HepG2 (cell line): ENCODE results near the gene HID1. TPM values are rescaled to one million over a fixed set of nuclear protein-coding genes. Genes with fewer than 3 reads are reported as not detected.

Source experiments
- ARID2 ChIP-seq: sonication (generic); formaldehyde crosslinking; IDR thresholded peaks from 2 replicates; pipeline ENCODE4 v1.8.1; 2022; ENCODE audit warnings: mild to moderate bottlenecking, missing genetic modification reagents, borderline replicate concordance
- BHLHE40 ChIP-seq: IDR thresholded peaks from 2 replicates; pipeline ENCODE4 v1.6.1; 2011; ENCODE audit warnings: low read length, improper control_type of control experiment
- CEBPG ChIP-seq: IDR thresholded peaks from 2 replicates; pipeline ENCODE4 v1.6.1; 2016
- EHMT2 ChIP-seq: fragments of 200-600 bp; sonication (generic); IDR thresholded peaks from 2 replicates; pipeline ENCODE4 v1.7.0; 2017; ENCODE audit warnings: antibody characterized with exemption, low read depth, low read length, borderline replicate concordance
- ETV6 ChIP-seq: sonication (generic); formaldehyde crosslinking; conservative IDR thresholded peaks from 2 replicates; pipeline ENCODE4 v1.4.0; 2020; ENCODE audit warnings: missing genetic modification reagents
- GABPB1 ChIP-seq: IDR thresholded peaks from 2 replicates; pipeline ENCODE4 v1.6.1; 2016; ENCODE audit warnings: mild to moderate bottlenecking, missing genetic modification reagents, moderate library complexity, missing compliant biosample characterization
- GLI4 ChIP-seq: sonication (generic); formaldehyde crosslinking; IDR thresholded peaks from 2 replicates; pipeline ENCODE4 v1.5.1; 2020; ENCODE audit warnings: missing genetic modification reagents, mild to moderate bottlenecking, moderate library complexity, borderline replicate concordance
- HIVEP1 ChIP-seq: sonication (generic); formaldehyde crosslinking; IDR thresholded peaks from 2 replicates; pipeline ENCODE4 v1.4.0; 2020; ENCODE audit warnings: mild to moderate bottlenecking, missing genetic modification reagents
- MEF2D ChIP-seq: sonication (generic); formaldehyde crosslinking; IDR thresholded peaks from 2 replicates; pipeline ENCODE4 v1.5.1; 2020; ENCODE audit warnings: mild to moderate bottlenecking, missing genetic modification reagents
- MXI1 ChIP-seq: IDR thresholded peaks from 3 replicates; pipeline ENCODE4 v1.6.1; 2012; ENCODE audit warnings: low read depth, low read length, inconsistent platforms, borderline replicate concordance
- MZF1 ChIP-seq: sonication (generic); formaldehyde crosslinking; IDR thresholded peaks from 2 replicates; pipeline ENCODE4 v1.8.1; 2023; ENCODE audit warnings: mild to moderate bottlenecking, missing genetic modification reagents, borderline replicate concordance
- POGZ ChIP-seq: sonication (generic); formaldehyde crosslinking; IDR thresholded peaks from 2 replicates; pipeline ENCODE4 v1.4.0; 2020; ENCODE audit warnings: mild to moderate bottlenecking, missing genetic modification reagents
- RARG ChIP-seq: sonication (generic); formaldehyde crosslinking; IDR thresholded peaks from 2 replicates; pipeline ENCODE4 v1.4.0; 2020; ENCODE audit warnings: low read depth, mild to moderate bottlenecking, missing genetic modification reagents
- THYN1 ChIP-seq: sonication (generic); formaldehyde crosslinking; IDR thresholded peaks from 2 replicates; pipeline ENCODE4 v1.8.1; 2023; ENCODE audit warnings: low read depth, mild to moderate bottlenecking, moderate library complexity, missing genetic modification reagents, borderline replicate concordance
- TOPORS ChIP-seq: sonication (generic); formaldehyde crosslinking; IDR thresholded peaks from 2 replicates; pipeline ENCODE4 v1.8.0; 2023; ENCODE audit warnings: mild to moderate bottlenecking, missing genetic modification reagents
- U2AF2 ChIP-seq: fragments of 200-400 bp; formaldehyde crosslinking; IDR thresholded peaks from 2 replicates; pipeline ENCODE4 v1.6.1; 2017; ENCODE audit warnings: low read depth, mild to moderate bottlenecking, low read length
- ZBTB42 ChIP-seq: sonication (generic); formaldehyde crosslinking; IDR thresholded peaks from 2 replicates; pipeline ENCODE4 v1.5.0; 2020; ENCODE audit warnings: mild to moderate bottlenecking, missing genetic modification reagents
- ZFX ChIP-seq: sonication (generic); formaldehyde crosslinking; IDR thresholded peaks from 2 replicates; pipeline ENCODE4 v1.4.0; 2020; ENCODE audit warnings: mild to moderate bottlenecking, low read depth, missing genetic modification reagents, moderate library complexity
- ZMYM3 ChIP-seq: sonication (generic); formaldehyde crosslinking; IDR thresholded peaks from 2 replicates; pipeline ENCODE4 v1.5.1; 2020; ENCODE audit warnings: mild to moderate bottlenecking, missing genetic modification reagents
- ZNF281 ChIP-seq: sonication (generic); formaldehyde crosslinking; IDR thresholded peaks from 2 replicates; pipeline ENCODE4 v1.4.0; 2020; ENCODE audit warnings: missing genetic modification reagents, borderline replicate concordance
- ZNF337 ChIP-seq: sonication (generic); formaldehyde crosslinking; IDR thresholded peaks from 2 replicates; pipeline ENCODE4 v1.5.1; 2020; ENCODE audit warnings: missing genetic modification reagents, low read depth, mild to moderate bottlenecking, borderline replicate concordance
- ZNF343 ChIP-seq: sonication (generic); formaldehyde crosslinking; IDR thresholded peaks from 2 replicates; pipeline ENCODE4 v1.4.0; 2020; ENCODE audit warnings: mild to moderate bottlenecking, missing genetic modification reagents
- ZNF775 ChIP-seq: sonication (generic); formaldehyde crosslinking; IDR thresholded peaks from 2 replicates; pipeline ENCODE4 v1.4.0; 2020; ENCODE audit warnings: missing genetic modification reagents, mild to moderate bottlenecking, moderate library complexity, borderline replicate concordance
- ZNF782 ChIP-seq: sonication (generic); formaldehyde crosslinking; IDR thresholded peaks from 2 replicates; pipeline ENCODE4 v1.4.0; 2020; ENCODE audit warnings: missing genetic modification reagents, mild to moderate bottlenecking, borderline replicate concordance
- ZNF790 ChIP-seq: sonication (generic); formaldehyde crosslinking; IDR thresholded peaks from 2 replicates; pipeline ENCODE4 v1.8.0; 2022; ENCODE audit warnings: missing genetic modification reagents, mild to moderate bottlenecking, borderline replicate concordance
- ZNF816 ChIP-seq: sonication (generic); formaldehyde crosslinking; IDR thresholded peaks from 2 replicates; pipeline ENCODE4 v1.8.0; 2022; ENCODE audit warnings: missing genetic modification reagents, mild to moderate bottlenecking, borderline replicate concordance
- polyA plus RNA-seq, 8 experiments: library from polyadenylated mRNA; depleted of rRNA in 3 of 8; stranded (reverse) in 7 of 8; unstranded in 1 of 8; fragments of >200 nt; fragmentation: Illumina TruSeq in 4 of 8; extraction: Trizol in 4 of 8; gene quantifications; 2 replicates each; pipeline versions ENCODE4 v1.2.1 to v1.2.3, GENCODE V29; 2011 to 2016; ENCODE audit warnings: low read depth in 4 of 8, missing spikeins in 1 of 8, mixed read lengths in 1 of 8; ENCODE audit not compliant: insufficient read depth in 1 of 8
- total RNA-seq, 5 experiments: library from RNA; depleted of rRNA; stranded (reverse); fragments of >200 nt; fragmentation: Illumina TruSeq; extraction: Trizol; gene quantifications; 2 replicates each; pipeline ENCODE4 v1.2.3, GENCODE V29; 2016; ENCODE audit warnings: low read depth in 1 of 5
- TF ChIP-seq, protein P1 (sequence below): sonication (generic); formaldehyde crosslinking; IDR thresholded peaks from 2 replicates; pipeline ENCODE4 v1.8.0; 2022; ENCODE audit warnings: missing genetic modification reagents, mild to moderate bottlenecking, borderline replicate concordance

The HID1 gene
- total and polyA plus RNA-seq, 2 of the 13 experiments (the other 11 are each of a cell fraction or from before 2014, with no cell fraction given): 2.1 to 10.6 TPM

DNA sequence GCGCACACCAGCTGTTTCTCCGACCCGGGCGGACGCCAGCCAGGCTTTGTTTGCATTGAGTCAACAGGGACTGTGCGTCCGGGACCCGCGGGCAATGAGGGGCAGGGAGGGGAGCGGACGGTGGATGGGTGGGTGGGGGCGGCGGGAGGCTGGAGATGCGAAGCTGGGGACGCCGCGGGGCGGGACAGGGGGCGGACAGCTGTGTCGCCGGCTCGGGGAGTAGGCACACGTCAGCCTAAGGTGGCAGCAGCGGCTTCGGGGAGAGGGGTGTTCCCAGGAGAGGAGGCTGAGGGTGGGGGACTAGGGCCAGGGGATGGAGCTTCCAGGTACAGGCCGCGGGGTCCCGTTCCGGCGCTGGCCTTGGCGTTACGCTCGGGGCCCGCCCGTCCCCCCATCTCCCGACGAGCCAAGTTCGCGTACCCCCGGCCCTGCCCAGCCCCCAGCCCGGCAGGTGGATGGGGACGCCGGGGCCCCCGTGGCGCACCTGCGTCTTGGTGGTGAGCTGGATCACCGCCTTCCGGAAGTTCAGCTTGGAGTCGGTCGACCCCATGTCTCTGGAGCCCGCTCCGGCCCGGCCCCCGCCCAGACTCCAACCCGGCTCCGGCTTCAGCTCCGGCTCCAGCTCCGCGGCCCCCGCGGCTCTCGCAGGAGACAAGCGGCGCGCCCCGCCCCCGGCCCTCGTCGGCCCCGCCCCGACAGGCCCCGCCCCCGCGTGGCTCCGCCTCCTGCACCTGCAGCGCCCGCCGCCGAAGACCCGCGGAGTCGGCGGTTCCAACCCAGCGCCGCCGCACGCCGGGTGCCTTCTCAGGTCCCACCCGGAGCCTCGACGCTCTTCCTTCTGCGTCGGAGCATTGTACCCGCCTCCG lies at the start of gene HID1 (continued):
- TF ChIP-seq MZF1 (CRISPR knock-in tag) (no peak), ZMYM3 (CRISPR knock-in tag) (peak; percentile 70; the same call in 1 of the 2 replicates), EHMT2 (no peak), U2AF2 (no peak), ZNF337 (no peak), BHLHE40 (no peak), ZNF281 (CRISPR knock-in tag) (no peak), ETV6 (CRISPR knock-in tag) (no peak), GLI4 (CRISPR knock-in tag) (no peak), MEF2D (CRISPR knock-in tag) (no peak), ARID2 (no peak), ZNF343 (CRISPR knock-in tag) (no peak), POGZ (0 out of 2 replicates have a peak, but pooled peaks have one; percentile 45), MXI1 (peak; percentile 7; the same call in 1 of the 3 replicates), ZNF816 (CRISPR knock-in tag) (no peak), GABPB1 (CRISPR knock-in tag) (peak; percentile 56; the same call in 1 of the 2 replicates), RARG (CRISPR knock-in tag) (no peak), CEBPG (CRISPR knock-in tag) (no peak), ZNF782 (CRISPR knock-in tag) (no peak), HIVEP1 (0 out of 2 replicates have a peak, but pooled peaks have one; percentile 22), THYN1 (CRISPR knock-in tag) (no peak), ZBTB42 (no peak), ZNF790 (no peak), TOPORS (CRISPR knock-in tag) (0 out of 2 replicates have a peak, but pooled peaks have one; percentile 9), ZFX (CRISPR knock-in tag) (no peak), ZNF775 (CRISPR knock-in tag) (no peak)
- TF ChIP-seq, protein P1, sequence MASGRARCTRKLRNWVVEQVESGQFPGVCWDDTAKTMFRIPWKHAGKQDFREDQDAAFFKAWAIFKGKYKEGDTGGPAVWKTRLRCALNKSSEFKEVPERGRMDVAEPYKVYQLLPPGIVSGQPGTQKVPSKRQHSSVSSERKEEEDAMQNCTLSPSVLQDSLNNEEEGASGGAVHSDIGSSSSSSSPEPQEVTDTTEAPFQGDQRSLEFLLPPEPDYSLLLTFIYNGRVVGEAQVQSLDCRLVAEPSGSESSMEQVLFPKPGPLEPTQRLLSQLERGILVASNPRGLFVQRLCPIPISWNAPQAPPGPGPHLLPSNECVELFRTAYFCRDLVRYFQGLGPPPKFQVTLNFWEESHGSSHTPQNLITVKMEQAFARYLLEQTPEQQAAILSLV (CRISPR knock-in tag): no peak
